Fibroblast of skin of right quadriceps (primary cell): ENCODE measurements around the gene KLHL1.
A peak's percentile ranks its signal among the peaks of the same experiment; 100 is the strongest.

Experiments used
- DNase-seq: peaks from one replicate; pipeline ENCODE4 v3.0.0-alpha.2; 2013

The KLHL1 gene

DNA sequence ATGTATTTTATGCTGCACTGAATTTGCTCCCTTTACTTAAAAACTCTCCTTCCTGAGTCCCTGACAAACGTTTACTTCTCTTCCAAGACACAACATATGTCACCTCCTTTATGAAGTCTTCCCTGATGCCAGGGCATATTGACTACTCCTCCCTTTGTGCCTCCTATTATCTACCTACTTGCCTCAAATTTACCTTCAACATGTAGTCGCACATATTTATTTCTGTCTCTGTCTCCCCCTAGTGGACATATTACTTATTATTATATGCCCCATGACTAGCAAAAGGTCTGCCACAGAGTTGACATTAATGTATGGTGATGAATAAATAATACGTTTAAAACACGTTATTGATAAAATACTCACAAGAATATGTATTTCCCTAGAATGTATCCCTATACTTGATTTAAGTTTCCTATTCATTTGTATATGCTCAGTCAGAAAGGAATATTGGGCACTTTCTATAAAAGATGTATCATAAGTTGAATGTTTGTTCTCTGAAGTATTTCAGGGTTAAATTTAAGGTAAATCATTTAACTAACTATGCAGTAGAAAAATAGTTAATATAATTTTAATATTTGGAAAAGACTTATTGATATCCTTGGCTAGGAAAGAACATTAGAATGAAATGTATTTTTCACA lies 250.9 kb downstream of the KLHL1 start:
- DNase-seq = peak; percentile 14

DNA sequence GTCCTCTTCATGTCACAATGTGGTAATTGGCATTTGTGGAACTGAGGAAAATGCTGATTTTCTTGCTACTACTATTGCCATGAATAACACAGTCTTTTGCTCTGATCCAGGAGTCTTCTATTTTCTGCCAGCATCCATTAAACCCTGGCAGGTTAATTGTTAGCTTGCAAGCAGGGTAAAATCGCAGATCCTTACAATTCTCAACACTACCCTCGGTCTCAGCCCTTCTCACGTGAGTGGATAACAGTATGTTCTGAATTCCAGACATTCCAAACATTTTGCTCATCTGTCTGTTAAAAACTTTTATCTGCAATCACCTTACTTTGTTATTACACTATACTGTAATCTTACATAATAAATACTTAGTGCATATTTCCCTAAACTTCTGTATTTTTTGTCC lies 251.9 kb downstream of the KLHL1 start:
- DNase-seq = no peak

DNA sequence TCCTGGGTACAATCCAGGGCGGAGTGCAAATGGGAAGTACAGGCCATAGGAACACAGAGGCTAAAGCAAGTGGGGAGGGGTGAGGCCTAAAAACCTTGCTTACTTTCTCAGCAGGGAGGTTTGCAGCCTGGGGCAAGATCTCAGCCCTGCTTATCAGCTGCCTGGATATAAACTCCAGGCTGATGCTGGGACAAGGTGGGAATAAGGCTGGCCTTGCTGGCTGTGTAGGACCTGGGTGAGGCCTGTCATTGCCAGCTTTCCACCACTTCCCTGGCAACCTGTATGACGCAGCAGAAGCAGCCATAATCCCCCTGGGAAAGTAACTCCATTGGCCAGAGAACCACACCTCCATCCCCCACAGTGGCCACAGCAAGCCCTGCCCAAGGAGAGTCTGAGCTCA lies 279.7 kb downstream of the KLHL1 start:
- DNase-seq = no peak

DNA sequence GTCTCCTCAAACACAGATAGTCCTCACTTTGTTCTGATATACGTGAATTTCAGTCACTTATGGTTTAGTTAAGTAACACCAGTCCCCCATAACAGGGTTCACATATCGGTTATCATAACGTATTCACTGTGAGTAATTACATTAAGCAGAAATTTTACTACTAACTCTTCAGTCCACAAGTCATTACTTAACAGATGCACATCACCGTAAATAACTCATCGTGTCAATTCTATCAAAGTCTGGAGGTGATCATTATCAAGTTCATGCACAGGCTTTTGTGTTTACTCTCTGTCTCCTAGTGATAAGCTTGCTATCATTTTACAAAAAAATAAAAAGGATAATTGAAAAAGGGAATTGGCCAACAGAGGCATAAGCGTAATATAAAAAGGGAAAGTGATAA lies 288.1 kb downstream of the KLHL1 start:
- DNase-seq = no peak

DNA sequence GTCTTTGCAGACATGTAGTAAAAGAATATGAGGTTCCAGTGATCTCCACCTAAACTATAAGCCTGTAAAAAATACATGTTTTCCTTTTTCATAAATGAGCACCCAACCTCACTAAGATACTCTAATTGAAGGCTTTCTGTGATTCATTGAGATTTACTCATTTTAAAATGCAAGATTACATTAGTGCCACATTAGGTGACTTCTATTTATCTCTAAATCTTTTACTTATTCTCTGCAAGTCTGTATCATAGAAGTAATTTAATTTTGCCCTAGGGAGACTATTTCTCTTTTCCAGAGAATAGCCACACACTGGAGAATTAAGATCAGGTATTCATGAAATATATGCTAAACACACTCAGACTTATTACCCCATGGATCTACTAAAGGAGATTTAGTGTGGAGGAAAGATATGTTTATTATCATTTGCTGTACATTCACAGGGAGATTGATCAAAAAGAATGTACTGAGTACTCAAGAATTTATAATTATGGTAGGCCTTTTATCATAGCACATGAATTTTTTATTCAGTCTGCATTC lies 290.9 kb downstream of the KLHL1 start:
- DNase-seq = no peak

DNA sequence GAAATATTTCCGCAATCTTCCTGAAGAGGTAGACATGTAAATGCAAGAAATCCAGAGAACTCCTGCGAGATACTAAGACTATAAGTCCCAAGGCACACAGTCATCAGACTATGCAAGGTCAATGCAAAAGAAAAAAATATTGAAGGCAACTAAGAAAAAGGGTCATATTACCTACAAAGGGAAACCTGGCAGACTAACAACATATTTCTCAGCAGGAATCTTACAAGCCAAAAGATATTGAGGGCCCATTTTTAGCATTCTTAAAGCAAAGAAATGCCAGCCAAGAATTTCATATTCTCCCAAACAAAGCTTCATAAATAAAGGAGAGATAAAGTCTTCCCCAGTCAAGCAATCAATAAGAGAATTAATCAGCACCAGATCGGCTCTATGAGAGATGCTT lies 299.1 kb downstream of the KLHL1 start:
- no peak for DNase-seq

DNA sequence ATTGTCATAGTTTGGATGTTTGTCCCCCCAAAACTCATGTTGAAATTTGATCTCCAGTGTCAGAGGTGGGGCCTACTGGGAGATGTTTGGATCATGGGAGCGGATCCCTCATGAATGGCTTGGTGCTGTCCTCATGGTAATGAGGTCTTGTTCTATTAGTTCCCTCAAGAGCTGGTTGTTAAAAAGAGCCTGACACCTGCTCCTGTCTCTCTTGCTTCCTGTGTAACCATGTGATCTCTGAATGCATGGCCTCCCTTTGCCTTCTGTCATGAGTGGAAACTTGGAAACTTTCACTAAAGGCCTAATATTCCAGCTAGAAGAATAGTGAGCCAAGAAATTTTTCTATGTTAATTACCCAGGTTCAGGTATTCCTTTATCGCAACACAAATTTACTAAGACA lies 312.0 kb downstream of the KLHL1 start:
- no peak for DNase-seq

DNA sequence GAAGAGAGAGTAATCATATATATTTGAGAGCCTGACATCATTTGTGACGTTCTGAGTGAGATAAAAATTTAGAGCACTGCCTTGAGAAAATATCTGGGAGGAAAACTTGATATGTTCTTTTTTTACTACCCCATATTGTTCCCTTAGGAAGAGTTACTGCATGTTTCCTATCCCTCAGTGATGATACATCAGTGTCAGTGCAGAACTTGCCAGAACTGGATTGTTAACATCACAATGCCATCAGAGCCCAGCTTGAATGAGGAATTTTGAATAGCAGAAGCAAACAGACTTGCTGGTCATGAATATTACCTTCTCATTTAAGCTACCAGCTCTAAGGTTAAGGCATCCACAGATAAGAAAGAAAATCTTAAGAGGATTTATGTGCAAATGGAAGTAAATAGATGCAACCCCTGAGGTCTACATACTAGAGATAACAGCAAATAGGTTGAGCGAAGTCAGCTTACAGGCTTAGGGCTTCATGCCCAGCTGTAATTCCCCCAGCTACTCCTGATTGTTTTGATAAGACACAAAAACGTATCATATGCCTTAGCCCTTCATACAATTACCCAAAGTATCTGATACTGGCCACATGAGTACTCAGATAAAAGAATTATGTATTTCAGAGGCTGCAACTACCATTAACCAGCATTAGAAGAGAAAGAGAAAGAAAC lies 314.3 kb downstream of the KLHL1 start:
- no peak for DNase-seq

DNA sequence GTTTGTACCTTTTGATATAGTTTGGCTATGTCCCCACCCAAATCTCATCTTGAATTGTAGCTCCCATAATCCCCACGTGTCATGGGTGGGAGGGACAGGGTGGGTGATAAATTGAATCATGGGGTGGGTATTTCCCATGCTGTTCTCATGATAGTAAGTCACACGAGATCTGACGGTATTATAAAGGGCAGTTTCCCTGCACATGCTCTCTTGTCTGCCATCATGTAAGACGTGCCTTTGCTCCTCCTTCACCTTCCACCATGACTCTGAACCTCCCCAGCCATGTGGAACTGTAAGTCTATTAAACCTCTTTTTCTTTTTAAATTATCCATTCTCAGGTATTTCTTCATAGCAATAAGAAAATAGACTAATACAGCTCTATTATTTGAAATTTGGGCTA lies 331.3 kb downstream of the KLHL1 start:
- no peak for DNase-seq

DNA sequence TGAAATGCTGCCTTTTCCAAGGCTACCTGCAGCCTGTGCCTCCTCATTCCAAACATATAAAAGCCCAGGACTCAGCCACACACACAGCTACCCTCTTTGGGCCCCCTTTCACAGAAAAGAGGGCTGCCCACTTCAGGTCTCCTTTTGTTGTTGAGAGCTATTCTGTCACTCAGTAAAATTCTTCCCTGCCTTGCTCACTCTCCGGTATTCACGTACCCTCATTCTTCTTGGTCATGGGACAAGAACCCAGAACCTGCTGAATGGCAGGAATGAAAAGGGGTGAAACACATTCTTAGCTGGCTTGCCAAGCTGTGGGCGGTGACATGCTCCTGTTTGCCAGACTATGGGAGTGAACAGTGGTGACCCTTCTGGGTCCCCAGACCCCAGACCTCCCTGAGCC lies 338.6 kb downstream of the KLHL1 start:
- no peak for DNase-seq

DNA sequence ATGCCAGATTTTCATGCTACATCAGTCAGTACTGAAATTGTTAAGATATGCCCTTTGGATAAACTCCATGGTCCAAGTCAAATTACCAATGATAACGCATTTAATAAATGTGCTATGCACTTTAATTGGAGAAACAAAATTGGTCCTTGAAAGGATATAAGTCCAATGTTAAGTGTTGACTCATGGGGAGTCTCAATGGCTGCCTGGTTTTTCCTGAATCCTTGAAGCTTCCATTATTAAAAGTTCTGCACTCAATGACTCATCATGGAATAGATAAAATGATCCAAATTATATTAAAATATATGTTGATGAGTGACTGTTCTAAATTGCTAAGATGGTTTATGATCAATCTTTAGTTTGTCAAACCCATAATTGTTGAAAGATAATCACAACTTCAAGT lies 346.7 kb downstream of the KLHL1 start:
- no peak for DNase-seq

DNA sequence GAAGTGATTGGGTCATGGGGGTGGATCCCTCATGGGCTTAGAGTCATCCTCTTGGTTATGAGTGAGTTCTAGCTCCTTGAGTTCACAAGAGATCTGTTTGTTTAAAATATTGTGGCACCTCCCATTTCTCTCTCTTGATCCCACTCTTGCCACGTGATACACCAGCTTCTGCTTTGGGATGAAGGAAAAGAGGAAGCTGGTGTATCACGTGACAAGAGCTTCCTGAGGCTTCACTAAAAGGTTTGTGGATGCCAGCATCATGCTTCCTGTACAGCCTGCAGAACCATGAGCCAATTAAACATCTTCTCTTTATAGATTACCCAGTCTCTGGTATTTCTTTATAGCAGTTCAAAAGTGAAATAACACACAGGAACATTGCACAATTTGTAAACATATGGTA lies 353.2 kb downstream of the KLHL1 start:
- no peak for DNase-seq

DNA sequence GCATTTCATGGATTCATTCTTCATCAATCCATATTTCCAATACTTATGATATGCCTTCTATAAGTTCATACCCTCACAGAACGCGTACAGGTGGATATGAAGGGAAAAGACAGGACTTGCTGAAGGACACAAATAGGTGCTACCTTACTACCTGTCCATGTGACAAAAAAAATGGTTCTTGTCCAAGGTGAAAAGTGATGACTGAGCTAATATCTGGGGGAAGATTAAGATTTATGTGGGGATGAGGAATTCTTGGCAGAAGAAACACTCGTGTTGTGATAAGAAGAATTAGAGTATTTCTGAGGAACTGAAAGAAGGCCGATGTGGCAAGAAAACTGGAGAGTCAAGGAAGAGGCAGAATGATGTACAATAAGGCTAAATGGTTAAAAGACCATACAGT lies 357.0 kb downstream of the KLHL1 start:
- DNase-seq = no peak

DNA sequence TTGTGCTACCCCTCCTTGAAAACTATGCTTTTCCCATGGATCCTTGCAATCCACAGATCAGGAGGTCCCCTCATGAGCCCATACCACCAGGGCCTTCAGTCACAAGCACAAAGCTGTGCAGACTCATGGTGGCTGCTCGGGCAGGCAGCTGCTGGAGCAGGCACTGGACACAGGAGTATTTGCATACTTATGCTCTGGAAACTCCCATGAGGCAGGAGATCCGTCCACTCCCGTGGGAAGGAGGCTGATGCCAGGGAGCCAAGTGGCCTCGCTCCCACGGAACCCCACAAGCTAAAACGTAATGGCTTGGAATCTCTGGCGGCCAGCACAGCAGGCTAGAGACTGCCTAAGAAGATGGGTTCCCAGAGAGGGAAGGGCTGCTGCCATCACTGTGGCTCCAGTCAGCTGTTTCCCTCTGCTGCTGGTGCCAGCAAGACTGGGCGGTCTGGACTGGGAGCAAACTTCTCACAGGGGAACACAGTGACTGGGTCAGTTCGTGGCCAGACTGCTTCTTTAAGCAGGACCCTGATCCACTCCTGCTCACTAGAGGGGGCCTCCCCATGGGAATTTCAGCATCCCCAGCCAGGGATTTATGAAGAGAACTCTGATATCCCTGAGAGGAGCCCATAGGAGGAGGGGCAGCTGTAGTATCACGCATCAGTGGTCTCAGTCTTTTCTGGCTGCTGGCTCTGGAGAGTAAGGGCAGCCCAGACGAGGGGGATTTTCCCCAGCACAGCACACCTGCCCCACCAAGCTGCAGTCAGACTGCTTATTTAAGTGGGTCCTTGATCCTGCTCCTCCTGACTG lies 370.9 kb downstream of the KLHL1 start:
- DNase-seq = no peak

DNA sequence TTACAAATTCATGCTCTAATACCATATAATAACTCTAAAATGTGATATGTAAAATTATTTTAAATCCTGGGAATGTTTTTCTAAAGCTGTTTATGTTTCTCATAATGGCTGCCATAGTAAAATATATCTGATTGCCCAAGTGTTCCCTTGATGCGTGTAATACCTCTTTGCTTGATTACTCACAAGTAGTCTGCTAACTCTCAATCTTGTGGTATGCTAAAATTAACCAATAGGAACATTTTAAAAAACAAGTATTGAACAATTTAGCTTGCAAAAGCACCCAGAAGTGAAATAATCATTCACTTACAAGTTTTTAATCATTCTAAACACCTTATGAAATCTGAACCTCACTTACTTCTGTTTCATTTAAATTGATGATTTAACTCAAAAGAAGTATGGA lies 386.6 kb downstream of the KLHL1 start:
- DNase-seq = no peak

DNA sequence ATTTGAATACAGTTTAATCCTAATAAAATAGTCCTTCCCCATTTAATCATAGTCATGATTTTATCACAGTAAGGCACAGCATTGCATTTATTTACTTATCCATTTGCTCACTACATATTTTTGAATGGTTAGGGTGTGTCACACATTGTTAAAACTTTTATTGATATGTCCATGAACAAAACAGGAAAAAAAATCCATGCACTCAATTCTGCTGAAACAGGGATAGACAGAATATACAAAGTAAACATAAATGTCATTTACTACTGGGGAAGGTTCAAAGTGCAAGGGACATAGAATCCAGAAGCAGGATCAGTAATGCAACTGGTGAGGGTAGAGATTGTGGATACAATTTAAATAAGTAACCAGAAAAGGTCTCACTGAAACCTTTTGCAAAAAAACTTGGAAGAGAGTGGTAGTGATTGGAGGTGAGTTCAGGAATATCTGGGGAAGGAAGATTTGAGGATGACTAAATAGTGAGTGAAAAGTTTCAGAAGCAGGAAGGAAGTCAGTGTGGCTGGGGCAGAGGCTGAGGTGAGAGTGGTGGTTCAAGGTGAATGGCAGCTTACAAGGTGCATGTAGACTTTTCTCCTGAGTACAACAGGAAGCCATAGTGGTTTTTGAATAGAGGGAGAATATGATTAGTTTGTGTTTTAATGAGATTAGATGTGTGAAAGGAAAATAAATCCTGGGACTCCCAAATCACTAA lies 387.8 kb downstream of the KLHL1 start:
- DNase-seq = no peak

DNA sequence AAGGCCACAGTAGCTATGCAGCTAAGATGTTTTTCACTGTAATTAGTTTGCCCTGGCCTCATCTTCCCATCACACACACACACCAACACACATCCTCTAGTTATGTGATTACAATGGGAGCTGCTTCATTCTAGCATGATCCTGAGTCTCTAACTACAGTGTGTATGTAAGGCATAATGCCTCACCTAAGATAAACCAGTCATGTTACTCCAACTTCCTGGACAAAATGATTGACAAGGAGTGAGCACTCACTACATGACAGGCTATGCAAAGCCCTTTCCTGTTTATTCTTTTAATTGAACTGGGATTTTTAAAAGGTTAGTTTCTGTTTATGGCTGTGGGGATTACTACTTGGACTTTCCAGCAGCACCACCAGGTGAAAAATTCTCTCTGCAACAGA lies 401.4 kb downstream of the KLHL1 start:
- DNase-seq = no peak

DNA sequence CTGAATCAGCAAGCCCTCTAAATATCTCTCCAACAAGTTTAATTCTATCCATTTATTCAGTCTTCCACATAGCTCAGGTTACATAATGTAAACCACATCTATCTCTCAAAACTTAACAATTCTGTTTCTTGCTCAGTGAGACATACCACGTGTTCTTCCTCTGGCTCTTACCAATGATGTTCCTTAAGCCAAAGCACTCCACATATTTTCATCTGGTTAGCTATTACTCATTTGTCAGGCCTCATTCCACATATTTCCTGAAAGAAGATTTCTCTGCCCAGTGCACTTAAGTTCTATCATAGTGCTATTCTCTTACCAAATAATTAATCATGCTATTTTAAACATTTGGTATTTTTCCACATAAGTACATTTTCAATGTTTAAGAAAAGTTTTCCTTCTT lies 403.9 kb downstream of the KLHL1 start:
- DNase-seq = peak; percentile 37

DNA sequence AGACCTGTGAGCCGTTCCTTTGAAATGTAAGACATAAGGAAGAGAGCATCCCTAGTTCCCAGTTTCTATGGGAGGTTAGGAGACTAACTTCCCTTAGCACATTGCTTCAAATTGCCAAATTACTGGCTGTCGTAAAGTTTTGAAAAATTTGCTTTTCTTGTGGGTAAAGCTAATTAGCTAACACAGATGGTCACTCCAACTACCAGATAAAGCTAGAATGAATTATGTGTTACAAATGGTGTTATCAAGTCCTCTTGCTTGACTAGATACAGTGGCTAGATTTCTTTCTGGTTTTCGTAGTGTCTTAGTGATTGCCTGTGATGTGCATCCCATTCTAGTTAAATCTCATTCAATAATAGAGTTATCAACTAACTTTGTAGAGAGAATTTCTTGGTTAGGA lies 417.3 kb downstream of the KLHL1 start:
- no peak for DNase-seq

DNA sequence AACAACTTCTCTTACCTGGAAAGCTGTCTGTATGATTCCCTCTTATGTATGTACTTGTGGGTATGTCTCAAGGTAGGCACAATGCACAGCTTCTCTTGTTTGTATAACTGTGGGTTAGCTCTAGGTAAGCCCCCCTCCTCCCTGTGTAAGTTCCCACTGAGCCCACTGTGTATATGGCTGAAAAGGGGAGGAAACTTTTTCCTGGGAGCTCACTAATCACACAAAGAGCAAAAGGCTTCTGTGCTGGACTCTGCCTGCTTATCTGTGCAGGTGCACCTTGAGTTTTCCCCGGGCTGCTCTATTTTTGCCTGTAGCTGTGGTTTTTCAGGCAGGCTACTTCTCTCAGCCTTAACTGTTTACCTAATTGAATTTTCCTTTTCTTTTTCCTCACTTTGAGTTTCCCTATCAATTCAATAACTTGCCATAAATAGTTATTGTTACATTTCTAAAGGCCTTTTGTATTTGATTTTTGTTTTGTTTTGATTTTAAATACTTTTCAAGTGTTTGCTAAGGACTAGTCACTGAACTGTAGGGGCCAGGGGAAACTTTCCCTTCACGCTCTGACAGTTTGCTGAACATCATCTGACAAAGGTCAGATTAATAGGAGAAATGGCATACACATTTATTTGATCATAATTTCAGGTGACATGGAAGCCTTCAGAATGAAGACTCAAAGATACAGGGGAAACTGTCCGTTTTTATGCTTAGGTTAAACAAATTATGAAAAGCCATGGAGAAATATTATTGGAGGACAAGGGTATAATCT lies 424.1 kb downstream of the KLHL1 start:
- no peak for DNase-seq

DNA sequence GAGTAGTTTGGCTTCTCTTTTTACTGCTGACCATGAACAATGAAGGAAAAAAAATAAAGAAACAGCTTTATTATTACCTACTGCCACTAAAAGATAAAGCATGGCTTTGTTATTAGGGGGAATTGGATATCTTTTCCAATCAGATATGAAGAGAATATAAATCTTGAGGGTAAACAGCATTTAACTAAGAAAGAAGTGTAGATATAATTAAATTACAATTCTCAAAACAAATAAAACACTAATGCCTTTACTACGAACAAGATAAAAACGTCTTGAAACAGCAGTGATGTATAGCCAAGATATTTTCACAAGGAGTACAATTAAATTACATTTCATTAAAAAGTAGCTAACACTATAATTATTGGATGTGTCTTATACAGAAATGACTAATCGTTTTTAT lies 426.5 kb downstream of the KLHL1 start:
- no peak for DNase-seq

DNA sequence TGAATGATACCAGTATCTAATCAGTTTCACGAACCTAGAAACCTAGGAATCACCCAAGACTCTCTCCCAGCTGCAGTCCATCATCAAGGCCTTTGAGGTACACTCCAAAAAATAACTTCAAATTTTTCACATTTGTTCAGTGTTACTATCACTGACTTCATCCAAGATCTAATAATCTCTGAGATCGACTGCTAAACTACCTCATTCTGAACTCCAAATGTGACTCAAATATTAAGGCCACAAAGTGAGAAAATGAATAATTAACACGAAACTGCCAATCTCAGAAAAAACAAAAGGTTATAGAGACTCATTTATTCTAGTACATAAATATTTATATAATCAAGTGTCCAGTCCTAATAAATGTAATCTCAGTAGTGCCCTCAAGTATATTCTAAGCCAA lies 430.9 kb downstream of the KLHL1 start:
- DNase-seq = no peak

DNA sequence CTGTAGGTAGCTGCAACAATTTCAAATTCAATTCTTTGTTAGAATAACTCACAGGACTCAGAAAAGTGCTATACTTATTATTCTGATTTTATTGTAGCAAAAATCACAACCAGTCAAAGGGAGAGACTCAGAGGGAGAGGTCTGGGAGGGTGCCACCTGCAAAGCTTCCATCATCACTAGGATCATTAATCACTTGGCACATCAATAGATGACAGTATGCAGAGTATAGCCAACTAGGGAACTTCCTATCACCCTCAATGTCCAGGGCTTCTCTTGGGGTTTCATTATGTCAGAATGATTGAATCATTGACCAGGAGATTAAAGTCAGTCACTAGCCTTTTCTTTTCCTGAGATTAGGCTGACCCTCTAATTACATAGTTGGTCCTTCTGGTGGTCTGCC lies 432.0 kb downstream of the KLHL1 start:
- no peak for DNase-seq
